MCF 10A (cell line): ENCODE results near the gene HDAC10. TPM values are rescaled to one million over a fixed set of nuclear protein-coding genes. Genes with fewer than 3 reads are reported as not detected.

ENCODE experiments used
- BruUV-seq: library from RNA; stranded (reverse); fragments of 400-500 nt; replicated peaks from 2 replicates; lab custom pipeline; 2021; lab: Mats Ljungman, UMichigan
- CTCF ChIA-PET: fragments of 300-600 bp; sonication (Branson Sonifier 250); formaldehyde crosslinking; extraction: SDS; loops from one replicate; lab custom pipeline; 2021; ENCODE audit warnings: antibody characterized with exemption, inconsistent platforms; lab: Yijun Ruan, JAX
- POLR2A ChIA-PET: fragments of 300-600, 350-650 bp; sonication (Branson Sonifier 250); formaldehyde crosslinking; extraction: SDS; loops from one replicate; lab custom pipeline; 2020; ENCODE audit warnings: antibody characterized with exemption, inconsistent platforms; lab: Yijun Ruan, JAX
- DNase-seq: peaks from one replicate; pipeline ENCODE4 v3.0.0-alpha.2; 2018; ENCODE audit not compliant: unreplicated experiment
- H3K27ac Mint-ChIP-seq: one replicate; pipeline ENCODE4 v1.8.0; 2022; ENCODE audit warnings: mild to moderate bottlenecking, low read depth, mixed read lengths; ENCODE audit not compliant: unreplicated experiment
- H3K27me3 Mint-ChIP-seq: one replicate; pipeline ENCODE4 v1.8.0; 2022; ENCODE audit warnings: mixed read lengths; ENCODE audit not compliant: insufficient read depth, unreplicated experiment
- H3K36me3 Mint-ChIP-seq: one replicate; pipeline ENCODE4 v1.8.0; 2022; ENCODE audit warnings: mild to moderate bottlenecking, moderate library complexity, mixed read lengths; ENCODE audit not compliant: insufficient read depth, unreplicated experiment
- H3K4me1 Mint-ChIP-seq: one replicate; pipeline ENCODE4 v1.8.0; 2022; ENCODE audit warnings: mixed read lengths; ENCODE audit not compliant: insufficient read depth, unreplicated experiment
- H3K4me3 Mint-ChIP-seq: one replicate; pipeline ENCODE4 v1.8.0; 2022; ENCODE audit warnings: mild to moderate bottlenecking, moderate library complexity, mixed read lengths; ENCODE audit not compliant: unreplicated experiment
- H3K9me3 Mint-ChIP-seq: one replicate; pipeline ENCODE4 v1.8.0; 2022; ENCODE audit warnings: mixed read lengths; ENCODE audit not compliant: unreplicated experiment
- intact Hi-C: fragments of 100-400 bp; cut with micrococcal nuclease; formaldehyde crosslinking; loops from 2 replicates; pipeline ENCODE4 v1.14.1; 2022
- total RNA-seq: library from RNA; stranded (reverse); gene quantifications from 2 replicates; pipeline ENCODE4 v1.2.3, GENCODE V29; 2022
- TF ChIP-seq, protein P1 (sequence below): fragments of 200-600 bp; IDR thresholded peaks from one replicate; pipeline ENCODE4 v1.8.0; 2022; ENCODE audit warnings: antibody characterized with exemption, mild to moderate bottlenecking; ENCODE audit not compliant: unreplicated experiment

Gene HDAC10
- total RNA-seq, 1 experiment from 2014 or later, result 27.5 TPM

DNA sequence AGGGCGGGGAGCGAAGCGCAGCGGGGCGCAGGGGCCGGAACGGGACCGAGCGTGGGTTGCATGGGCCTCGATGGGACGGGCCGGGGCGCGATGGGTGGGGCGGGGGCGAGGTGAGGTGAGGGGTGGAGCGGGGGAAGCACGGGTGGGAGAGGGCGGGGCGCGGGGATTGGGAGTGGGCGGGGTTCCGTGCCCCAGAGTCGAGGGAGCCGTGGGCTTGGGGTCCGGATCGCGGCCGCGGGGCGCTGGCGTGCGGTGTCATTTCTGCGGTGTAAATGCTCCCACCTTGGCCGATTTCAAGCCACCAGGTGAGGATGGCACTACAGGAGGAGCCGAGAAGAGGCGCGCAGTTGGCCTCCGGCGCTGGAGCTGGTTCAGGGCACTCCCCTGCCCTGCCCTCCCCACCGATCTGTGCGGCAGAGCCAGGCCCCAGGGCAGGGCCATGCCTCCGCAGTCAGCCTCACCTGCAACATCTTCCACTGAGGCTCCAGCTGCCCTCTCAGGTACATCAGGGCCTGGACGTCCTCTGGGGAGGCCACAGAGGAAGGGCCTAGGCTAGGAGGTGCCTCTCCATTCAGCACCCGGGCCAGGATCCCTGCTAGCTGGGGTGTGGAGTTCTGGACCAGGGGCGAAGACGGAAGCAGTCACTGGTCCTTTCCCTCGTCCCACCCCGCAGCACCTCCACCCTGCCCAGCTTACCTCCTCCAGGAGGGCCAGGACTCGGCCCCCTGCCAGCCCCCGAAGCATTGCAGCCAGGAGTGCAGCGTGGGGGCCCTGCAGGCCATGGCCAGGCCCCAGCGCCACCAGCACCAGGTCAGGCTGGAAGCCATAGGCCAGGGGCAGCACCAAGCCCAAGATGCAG, 5.6 kb downstream of the HDAC10 start:
- BruUV-seq, result no TSS peak
- CTCF ChIA-PET, result no interaction called here
- H3K27ac Mint-ChIP-seq, result peak overlapping the region; percentile 99
- H3K4me1 Mint-ChIP-seq, result peaks cover 16% of the 10 kb centered on the region
- DNase-seq, result no peak
- TF ChIP-seq, protein P1, sequence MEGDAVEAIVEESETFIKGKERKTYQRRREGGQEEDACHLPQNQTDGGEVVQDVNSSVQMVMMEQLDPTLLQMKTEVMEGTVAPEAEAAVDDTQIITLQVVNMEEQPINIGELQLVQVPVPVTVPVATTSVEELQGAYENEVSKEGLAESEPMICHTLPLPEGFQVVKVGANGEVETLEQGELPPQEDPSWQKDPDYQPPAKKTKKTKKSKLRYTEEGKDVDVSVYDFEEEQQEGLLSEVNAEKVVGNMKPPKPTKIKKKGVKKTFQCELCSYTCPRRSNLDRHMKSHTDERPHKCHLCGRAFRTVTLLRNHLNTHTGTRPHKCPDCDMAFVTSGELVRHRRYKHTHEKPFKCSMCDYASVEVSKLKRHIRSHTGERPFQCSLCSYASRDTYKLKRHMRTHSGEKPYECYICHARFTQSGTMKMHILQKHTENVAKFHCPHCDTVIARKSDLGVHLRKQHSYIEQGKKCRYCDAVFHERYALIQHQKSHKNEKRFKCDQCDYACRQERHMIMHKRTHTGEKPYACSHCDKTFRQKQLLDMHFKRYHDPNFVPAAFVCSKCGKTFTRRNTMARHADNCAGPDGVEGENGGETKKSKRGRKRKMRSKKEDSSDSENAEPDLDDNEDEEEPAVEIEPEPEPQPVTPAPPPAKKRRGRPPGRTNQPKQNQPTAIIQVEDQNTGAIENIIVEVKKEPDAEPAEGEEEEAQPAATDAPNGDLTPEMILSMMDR, result no peak
- no peaks in the 10 kb centered on the region for H3K9me3 Mint-ChIP-seq
- H3K27me3 Mint-ChIP-seq, result no peaks in the 10 kb centered on the region
- peaks cover 20% of the 10 kb centered on the region for H3K36me3 Mint-ChIP-seq
- H3K4me3 Mint-ChIP-seq, result peak overlapping the region; percentile 96
- POLR2A ChIA-PET, result interaction anchor here (0.7 to 1.4 kb wide), 7 partner anchors 15 to 98 kb away, joined by 3 to 5 read pairs (median 3); partner anchors contain the start of gene PPP6R2
- intact Hi-C loops, result no loop called here

GRCh38 chr22:50244420-50245213, 6.4 kb downstream of the HDAC10 start, which contains the start of gene TUBGCP6:
Gene TUBGCP6 (minus strand): TSS chr22:50245023. CDS start chr22:50244459, 564 bp downstream.
- ChIA-PET CTCF (interaction anchor here (0.7 to 4.2 kb wide), 4 partner anchors 13 to 239 kb away, joined by 5 to 19 read pairs (median 5); no protein-coding TSS in a partner anchor), POLR2A (interaction anchor here (0.6 to 1.5 kb wide), 23 partner anchors 10 to 450 kb away, joined by 3 to 12 read pairs (median 4); partner anchors contain the start of genes DENND6B, LMF2, NCAPH2 and PLXNB2)
- TF ChIP-seq, protein P1, result no peak
- Mint-ChIP-seq H3K27me3 (no peaks in the 10 kb centered on the region), H3K27ac (peak within 1 kb of the TSS; percentile 99), H3K36me3 (peaks cover 25% of the 10 kb centered on the region), H3K9me3 (no peaks in the 10 kb centered on the region), H3K4me1 (peaks cover 16% of the 10 kb centered on the region), H3K4me3 (peak within 1 kb of the TSS; percentile 96)
- BruUV-seq, result no TSS peak
- intact Hi-C loops, result no loop called here
- DNase-seq, result peak; percentile 91

GRCh38 chr22:50243685-50244419, 7.2 kb downstream of the HDAC10 start:
- Mint-ChIP-seq H3K27ac (peak overlapping the region; percentile 99), H3K4me1 (peaks cover 16% of the 10 kb centered on the region), H3K4me3 (peak overlapping the region; percentile 96), H3K36me3 (peaks cover 25% of the 10 kb centered on the region), H3K9me3 (no peaks in the 10 kb centered on the region), H3K27me3 (no peaks in the 10 kb centered on the region)
- BruUV-seq, result TSS peak; percentile 33
- TF ChIP-seq, protein P1, result no peak
- CTCF ChIA-PET, result interaction anchor here (0.6 to 4.2 kb wide), 7 partner anchors 12 to 269 kb away, joined by 3 to 19 read pairs (median 5); no protein-coding TSS in a partner anchor
- intact Hi-C loops, result no loop called here
- no peak for DNase-seq
- POLR2A ChIA-PET, result interaction anchor here (0.6 to 1.6 kb wide), 22 partner anchors 9 to 451 kb away, joined by 3 to 12 read pairs (median 4); partner anchors contain the start of genes DENND6B, LMF2, NCAPH2 and PLXNB2
